ENCODE data around the gene OTOP2.
"Not testable (repeated sequence)": the region's sequence is repeated elsewhere in the genome, so short reads cannot be mapped to it uniquely, and the experiment has no call there.

OTOP2 gene

GRCh38 chr17:74903671-74904070 lies 20.4 kb upstream of the OTOP2 start:
- H3K27ac ChIP-seq = no peak overlapping the region

GRCh38 chr17:74904687-74905409 lies 19.2 kb upstream of the OTOP2 start:
- Histone ChIP-seq H3K4me3 (ENCODE audit: low read depth in 1 of 2, low read length in 1 of 2) (no peak overlapping the region), H3K27me3 (peaks cover 69% of the 10 kb centered on the region), H3K36me3 (no peaks in the 10 kb centered on the region), H3K27ac (no peak overlapping the region), H3K4me1 (ENCODE audit: control insufficient read depth in 1 of 2, insufficient read depth in 1 of 2, low read depth in 1 of 2, low read length in 1 of 2) (no peaks in the 10 kb centered on the region), H3K9me3 (no peaks in the 10 kb centered on the region)
- no peak for TF ChIP-seq CTCF (IDR thresholded peaks at IDR 0.05)

More at GRCh38 chr17:74903671-74904070, 20.4 kb upstream of the OTOP2 start:
- no peak for TF ChIP-seq CTCF (IDR thresholded peaks at IDR 0.05)
- H3K9me3 ChIP-seq = no peaks in the 10 kb centered on the region
- peaks cover 74% of the 10 kb centered on the region for H3K27me3 ChIP-seq
- no peaks in the 10 kb centered on the region for H3K4me1 ChIP-seq (ENCODE audit: control insufficient read depth in 1 of 2, insufficient read depth in 1 of 2, low read depth in 1 of 2, low read length in 1 of 2)
- no peaks in the 10 kb centered on the region for H3K36me3 ChIP-seq
- no peak overlapping the region for H3K4me3 ChIP-seq (ENCODE audit: low read depth in 1 of 2, low read length in 1 of 2)

GRCh38 chr17:74906214-74906793 lies 17.8 kb upstream of the OTOP2 start:
- peaks cover 54% of the 10 kb centered on the region for H3K27me3 ChIP-seq
- not testable (repeated sequence) for H3K4me3 ChIP-seq (ENCODE audit: low read depth in 1 of 2, low read length in 1 of 2); H3K4me1 ChIP-seq (ENCODE audit: control insufficient read depth in 1 of 2, insufficient read depth in 1 of 2, low read depth in 1 of 2, low read length in 1 of 2); H3K27ac ChIP-seq; H3K36me3 ChIP-seq; H3K9me3 ChIP-seq

GRCh38 chr17:74907012-74907411 lies 17.1 kb upstream of the OTOP2 start:
- Histone ChIP-seq H3K27me3 (peaks cover 47% of the 10 kb centered on the region), H3K36me3 (no peaks in the 10 kb centered on the region), H3K4me3 (ENCODE audit: low read depth in 1 of 2, low read length in 1 of 2) (no peak overlapping the region), H3K27ac (no peak overlapping the region), H3K4me1 (ENCODE audit: control insufficient read depth in 1 of 2, insufficient read depth in 1 of 2, low read depth in 1 of 2, low read length in 1 of 2) (no peaks in the 10 kb centered on the region), H3K9me3 (no peaks in the 10 kb centered on the region)
- TF ChIP-seq CTCF (IDR thresholded peaks at IDR 0.05) = no peak

- H3K27ac ChIP-seq; H3K4me1 ChIP-seq (ENCODE audit: control insufficient read depth in 1 of 2, insufficient read depth in 1 of 2, low read depth in 1 of 2, low read length in 1 of 2); H3K36me3 ChIP-seq; H3K4me3 ChIP-seq (ENCODE audit: low read depth in 1 of 2, low read length in 1 of 2); H3K9me3 ChIP-seq: not testable (repeated sequence)
- peaks cover 26% of the 10 kb centered on the region for H3K27me3 ChIP-seq
Observed at GRCh38 chr17:74909097-74909496, 15.0 kb upstream of the OTOP2 start.

- peaks cover 14% of the 10 kb centered on the region for H3K27me3 ChIP-seq
- H3K36me3 ChIP-seq; H3K4me1 ChIP-seq (ENCODE audit: control insufficient read depth in 1 of 2, insufficient read depth in 1 of 2, low read depth in 1 of 2, low read length in 1 of 2); H3K4me3 ChIP-seq (ENCODE audit: low read depth in 1 of 2, low read length in 1 of 2); H3K9me3 ChIP-seq; H3K27ac ChIP-seq: not testable (repeated sequence)
Observed at GRCh38 chr17:74911423-74911822, 12.7 kb upstream of the OTOP2 start.

GRCh38 chr17:74916136-74916850 lies 7.8 kb upstream of the OTOP2 start:
- TF ChIP-seq CTCF (IDR thresholded peaks at IDR 0.05) = no peak
- no peaks in the 10 kb centered on the region for H3K36me3 ChIP-seq
- no peaks in the 10 kb centered on the region for H3K4me1 ChIP-seq (ENCODE audit: control insufficient read depth in 1 of 2, insufficient read depth in 1 of 2, low read depth in 1 of 2, low read length in 1 of 2)
- H3K27ac ChIP-seq = no peak overlapping the region
- no peak overlapping the region for H3K4me3 ChIP-seq (ENCODE audit: low read depth in 1 of 2, low read length in 1 of 2)
- peaks cover 51% of the 10 kb centered on the region for H3K27me3 ChIP-seq
- no peaks in the 10 kb centered on the region for H3K9me3 ChIP-seq

Data from neutrophil (primary cell).